Hematopoietic multipotent progenitor cell treated with erythropoietin and hydrocortisone succinate and interleukin-3 and kit ligand, for 6 days (in vitro differentiated cells): Measurements from ENCODE around the gene COL4A1.
A peak's percentile ranks its signal among the peaks of the same experiment; 100 is the strongest.

Experiments used
- DNase-seq: peaks from one replicate; pipeline ENCODE4 v3.0.0-alpha.2; 2015

Gene COL4A1

DNA sequence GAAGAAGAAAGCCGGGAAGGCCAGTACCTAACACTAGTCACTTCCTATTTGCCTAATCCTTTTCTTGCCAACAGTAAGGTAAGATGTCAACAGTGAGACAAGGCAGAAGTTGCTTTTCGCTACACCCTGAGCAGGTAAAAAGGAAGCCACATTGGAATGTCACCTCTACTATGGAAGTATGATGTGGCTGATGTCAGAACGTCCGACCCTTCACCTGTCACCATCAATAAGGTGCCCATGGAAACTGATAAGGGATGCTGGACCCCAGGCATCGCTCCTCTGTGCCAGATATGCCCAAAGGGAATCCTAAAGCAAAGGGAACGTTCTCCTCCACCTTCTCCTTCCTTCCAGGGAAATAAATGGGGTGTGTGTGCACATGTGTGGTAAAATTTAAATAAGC lies 34.3 kb downstream of the COL4A1 start:
- no peak for DNase-seq

DNA sequence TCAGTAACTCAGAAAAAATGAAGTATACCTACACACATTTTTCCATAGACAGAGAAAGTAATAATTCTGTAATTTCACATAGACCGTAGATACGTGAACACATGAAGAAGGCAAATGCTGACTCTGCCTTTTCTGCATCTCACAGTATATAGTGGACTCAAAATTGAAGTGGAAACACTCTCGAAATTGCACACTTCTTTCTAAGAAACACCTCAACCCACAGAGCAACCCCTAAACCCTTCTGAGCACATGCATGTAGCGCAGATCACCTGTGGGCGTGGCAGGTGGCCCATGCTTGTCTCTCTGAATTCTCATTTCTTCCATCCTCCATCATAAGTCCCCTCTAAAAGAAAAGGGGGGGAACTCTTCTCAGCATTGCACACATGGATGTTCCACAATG lies 34.7 kb downstream of the COL4A1 start:
- DNase-seq = no peak

GRCh38 chr13:110271313-110271712 lies 35.6 kb downstream of the COL4A1 start:
- DNase-seq = no peak

- no peak for DNase-seq
Observed at GRCh38 chr13:110270507-110270906, 36.5 kb downstream of the COL4A1 start.

DNA sequence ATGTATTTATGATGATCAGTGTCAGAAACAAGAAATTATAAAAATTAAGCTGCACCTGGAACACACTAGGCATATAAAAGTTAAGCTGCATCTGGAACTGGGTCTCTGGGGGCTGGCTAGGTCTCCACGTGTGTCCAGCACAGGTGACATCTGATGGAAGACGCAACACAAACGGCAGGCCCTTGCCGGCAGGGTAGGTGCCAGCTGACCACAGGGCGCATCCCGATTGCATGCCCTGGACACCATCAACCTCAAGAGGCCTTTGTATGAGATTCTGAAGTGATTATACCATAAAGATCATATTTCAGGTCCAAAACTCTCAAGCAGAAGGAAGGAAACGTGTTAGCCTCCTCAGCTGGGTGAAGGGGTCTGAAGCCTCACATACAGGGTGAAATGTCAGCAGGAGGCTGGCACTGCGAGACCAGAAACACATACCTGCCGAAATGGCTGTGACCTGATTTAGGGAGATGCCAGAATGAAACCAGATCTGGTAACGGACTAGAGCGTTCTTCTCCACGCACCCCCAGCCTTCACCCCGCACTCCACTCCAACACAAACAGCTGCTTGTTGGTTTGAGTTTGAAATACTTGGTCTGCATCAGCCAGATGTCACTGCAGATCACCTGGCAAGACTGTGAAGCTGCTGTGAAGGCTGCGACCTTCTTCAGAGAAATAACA lies 37.3 kb downstream of the COL4A1 start:
- no peak for DNase-seq

- no peak for DNase-seq
Observed at GRCh38 chr13:110268576-110269185, 38.3 kb downstream of the COL4A1 start.

GRCh38 chr13:110268061-110268460 lies 38.9 kb downstream of the COL4A1 start:
- DNase-seq = no peak

GRCh38 chr13:110266983-110267382 lies 40.0 kb downstream of the COL4A1 start:
- peak; percentile 9 for DNase-seq

DNA sequence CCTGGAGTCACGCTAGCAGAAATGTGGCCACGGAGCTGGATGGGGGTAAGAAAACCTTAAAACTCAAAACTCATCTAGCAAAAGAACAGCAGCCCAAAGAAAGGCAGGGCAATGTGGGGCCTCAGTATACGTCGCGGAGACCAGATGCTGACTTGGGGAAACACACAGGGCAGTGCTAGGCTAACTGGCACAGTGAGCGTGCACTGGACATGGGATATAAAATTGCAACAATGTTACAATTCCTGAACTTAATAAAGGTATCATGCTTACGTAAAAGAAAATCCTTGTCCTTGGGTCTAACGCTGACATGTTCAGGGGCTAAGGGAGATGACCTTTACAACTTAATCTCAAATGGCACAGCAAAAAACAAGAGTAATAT lies 40.5 kb downstream of the COL4A1 start:
- DNase-seq = no peak

- no peak for DNase-seq
Observed at GRCh38 chr13:110265682-110266430, 41.1 kb downstream of the COL4A1 start.

- DNase-seq = no peak
Observed at GRCh38 chr13:110265341-110265681, 41.6 kb downstream of the COL4A1 start.

- no peak for DNase-seq
Observed at GRCh38 chr13:110264685-110265275, 42.2 kb downstream of the COL4A1 start.

- no peak for DNase-seq
Observed at GRCh38 chr13:110263888-110264287, 43.1 kb downstream of the COL4A1 start.

- DNase-seq = no peak
Observed at GRCh38 chr13:110263404-110263803, 43.6 kb downstream of the COL4A1 start.

DNA sequence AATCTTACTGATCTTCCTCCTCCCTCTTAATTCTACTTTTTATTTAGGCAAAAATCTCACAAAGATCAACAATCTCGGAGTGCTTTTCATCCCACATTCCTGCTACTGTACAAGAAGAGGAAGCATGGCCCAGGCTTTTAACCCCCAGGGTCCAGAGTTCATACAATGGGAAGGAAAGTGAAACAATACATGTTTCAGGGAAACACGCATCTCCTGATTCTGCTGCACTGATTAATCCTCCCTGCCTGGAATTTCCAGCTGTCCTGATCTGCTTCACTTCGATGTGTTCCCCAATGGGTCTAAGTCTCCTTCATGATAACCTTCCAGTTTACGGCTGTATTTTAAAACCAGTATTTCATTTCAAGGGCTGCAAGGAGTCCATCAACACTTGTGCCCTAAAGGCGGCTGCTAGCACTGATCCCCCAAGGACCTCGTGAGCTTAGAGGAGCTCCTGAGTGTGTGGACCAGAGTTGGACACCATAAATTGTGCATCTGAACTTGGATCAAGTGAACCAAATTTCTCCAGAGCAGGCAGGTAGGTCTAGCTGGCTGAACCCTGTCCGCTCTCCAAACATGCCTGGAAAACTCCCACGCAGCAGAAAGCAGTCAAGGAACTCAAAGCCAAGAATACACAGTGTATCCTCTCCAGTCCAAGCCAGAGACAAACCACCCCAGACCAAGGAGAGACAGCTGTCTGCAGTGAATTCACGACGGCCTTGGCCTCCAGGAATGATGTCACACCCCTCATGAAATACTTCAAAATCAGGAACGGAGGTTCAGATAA lies 44.3 kb downstream of the COL4A1 start:
- no peak for DNase-seq

DNA sequence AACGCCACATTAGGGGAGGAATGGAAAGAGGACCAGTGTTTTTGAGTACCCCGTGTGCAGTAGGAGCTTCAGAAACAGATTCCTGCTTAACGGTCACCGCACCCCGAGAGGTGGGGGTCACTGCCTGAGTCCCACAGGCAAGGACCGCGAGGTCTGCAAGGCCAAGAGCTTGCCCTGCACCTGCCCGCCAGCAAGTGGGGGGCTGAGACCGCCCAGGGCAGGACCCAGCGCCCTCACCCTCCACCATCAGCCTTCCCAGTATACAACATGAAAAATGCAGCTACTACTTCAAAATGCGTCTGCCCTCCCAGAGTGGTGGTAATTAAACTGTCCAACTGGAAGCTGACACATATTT lies 44.9 kb downstream of the COL4A1 start:
- DNase-seq = no peak

GRCh38 chr13:110261166-110262081 lies 45.5 kb downstream of the COL4A1 start:
- DNase-seq = no peak

DNA sequence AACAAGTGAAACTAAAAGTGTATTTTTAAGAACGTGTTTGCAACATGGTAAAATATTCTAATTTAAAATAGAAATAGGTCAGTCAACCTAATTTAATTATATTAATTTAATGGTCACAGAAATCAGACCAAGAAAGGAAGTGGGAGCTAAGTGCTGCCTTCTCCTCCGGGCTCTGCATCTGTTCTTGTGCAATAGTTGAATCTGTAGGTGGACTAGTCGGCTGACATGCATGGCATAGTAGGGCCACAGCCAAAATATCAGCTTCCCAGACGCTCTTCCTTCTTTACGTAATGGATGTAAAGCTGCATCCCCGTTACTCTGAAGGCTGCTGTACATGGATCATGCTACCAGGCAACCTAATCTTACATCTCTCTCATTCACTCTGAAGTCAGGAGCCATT lies 47.3 kb downstream of the COL4A1 start:
- no peak for DNase-seq

DNA sequence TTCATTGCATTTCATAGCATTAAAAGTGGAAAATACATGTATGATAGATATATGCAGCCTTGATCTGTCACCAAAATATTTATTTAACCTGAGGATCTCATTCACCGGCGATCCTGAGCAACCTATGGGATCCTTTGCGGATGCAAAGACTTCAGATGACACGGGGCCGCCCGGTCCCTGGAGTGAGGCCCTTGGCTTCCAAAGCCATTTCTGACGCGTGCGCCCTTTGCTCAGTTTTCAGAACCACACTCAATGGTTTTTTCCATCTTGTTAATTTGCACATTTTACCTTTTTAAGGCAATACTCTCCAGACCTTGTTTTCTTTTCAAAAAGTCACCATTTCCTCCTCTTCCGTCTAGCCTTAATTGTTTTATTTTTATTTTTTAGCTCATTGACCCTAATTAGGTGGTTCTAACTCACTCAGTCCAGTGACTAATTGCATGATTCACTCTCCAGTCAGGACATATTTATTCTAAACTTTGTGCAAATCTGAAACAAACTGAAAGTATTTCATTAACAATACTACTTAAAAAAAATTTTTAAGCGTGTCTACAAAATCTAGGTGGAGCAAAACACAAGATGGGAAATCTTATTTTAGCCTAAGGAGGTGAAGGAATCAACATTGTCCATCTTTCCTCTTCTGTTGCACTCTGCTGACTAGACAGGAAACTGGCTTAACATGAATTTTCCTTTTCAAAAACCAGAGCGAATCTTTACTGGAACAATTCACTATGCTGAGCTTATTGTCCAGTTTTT lies 47.9 kb downstream of the COL4A1 start:
- no peak for DNase-seq

DNA sequence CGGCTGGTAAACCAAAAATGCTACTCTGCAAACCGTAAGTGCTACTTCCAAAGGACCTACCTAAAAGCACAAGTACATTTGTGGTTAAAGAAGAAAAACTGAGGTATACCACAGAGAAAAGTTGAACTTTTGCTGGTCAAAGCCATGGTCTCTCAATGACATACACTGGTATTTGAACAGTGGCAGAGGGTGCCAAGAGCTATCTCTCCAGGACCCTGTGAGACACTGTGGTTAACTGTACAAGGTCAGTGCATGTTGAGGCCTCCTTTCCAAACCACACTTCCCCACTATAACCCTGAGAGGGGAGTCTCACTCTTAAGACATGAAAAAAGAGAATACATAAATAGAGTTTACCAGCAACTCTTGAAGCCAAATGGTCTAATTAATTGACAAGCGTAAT lies 49.5 kb downstream of the COL4A1 start:
- no peak for DNase-seq

- no peak for DNase-seq
Observed at GRCh38 chr13:110256126-110256905, 50.6 kb downstream of the COL4A1 start.
